B cell (primary cell): Measurements from ENCODE around the gene ZCCHC4. TPM values are rescaled to one million over a fixed set of nuclear protein-coding genes. Genes with fewer than 3 reads are reported as not detected.

ENCODE experiments used
- ATAC-seq: fragments of 200-7000 bp; cut with Tn5 transposase; one replicate; pipeline ENCODE4 v1.10.0; 2021; ENCODE audit warnings: low read depth, mild to moderate bottlenecking, moderate number of reproducible peaks, moderate library complexity
- CTCF ChIA-PET: fragments of 350-600 bp; sonication (Branson Sonifier 250); formaldehyde crosslinking; loops from one replicate; lab custom pipeline; 2021; ENCODE audit warnings: antibody characterized with exemption, inconsistent platforms; lab: Charles Lee
- POLR2A ChIA-PET: fragments of 350-600 bp; sonication (Branson Sonifier 250); formaldehyde crosslinking; loops from one replicate; lab custom pipeline; 2021; ENCODE audit warnings: antibody characterized with exemption; lab: Charles Lee
- DNase-seq: peaks from one replicate; pipeline ENCODE4 v3.0.0; 2013
- H2AFZ ChIP-seq: 2 replicates; pipeline ENCODE4 v1.6.1; 2012; ENCODE audit warnings: mild to moderate bottlenecking, low read depth, low read length; ENCODE audit not compliant: insufficient read depth, poor library complexity, severe bottlenecking
- H3K27ac ChIP-seq, 2 donors: 1 replicate in 1 of 2; 2 replicates in 1 of 2; pipeline ENCODE4 v1.5.1; 2012 to 2013; ENCODE audit warnings: low read length in 2 of 2, mild to moderate bottlenecking in 2 of 2, moderate library complexity in 1 of 2
- H3K27me3 ChIP-seq, 4 experiments: fragments of 200-600 bp in 1 of 4; sonication (generic) in 1 of 4; replicated peaks in 1 of 4; 1 replicate in 2 of 4; 2 replicates in 2 of 4; pipeline versions ENCODE4 v1.6.1 to v1.7.0; 2013 to 2016; ENCODE audit warnings: low read length in 3 of 4, mild to moderate bottlenecking in 2 of 4, mixed read lengths in 1 of 4, moderate library complexity in 1 of 4; ENCODE audit not compliant: insufficient read depth in 4 of 4, control insufficient read depth in 3 of 4; ENCODE audit errors: control extremely low read depth in 1 of 4
- H3K36me3 ChIP-seq, 2 experiments: replicated peaks in 1 of 2; 1 replicate in 1 of 2; 2 replicates in 1 of 2; pipeline versions ENCODE4 v1.6.1 to v1.7.1; 2013; ENCODE audit warnings: low read length in 1 of 2; ENCODE audit not compliant: insufficient read depth in 2 of 2, control insufficient read depth in 1 of 2; ENCODE audit errors: control extremely low read depth in 1 of 2, extremely low read depth in 1 of 2
- H3K4me1 ChIP-seq, 2 donors: fragments of 200-600 bp in 1 of 2; sonication (generic) in 1 of 2; 1 replicate in 1 of 2; 2 replicates in 1 of 2; pipeline versions ENCODE4 v1.5.1 to v1.6.1; 2013 to 2017; ENCODE audit warnings: low read length in 2 of 2; ENCODE audit not compliant: control insufficient read depth in 2 of 2, insufficient read depth in 2 of 2
- H3K4me2 ChIP-seq: replicated peaks from 2 replicates; pipeline ENCODE3; 2012; ENCODE audit warnings: mild to moderate bottlenecking, low read depth, low read length; ENCODE audit not compliant: poor library complexity, severe bottlenecking
- H3K4me3 ChIP-seq, 5 experiments: fragments of 200-600 bp in 1 of 5; sonication (generic) in 1 of 5; 1 replicate in 3 of 5; 2 replicates in 2 of 5; pipeline versions ENCODE4 v1.5.1 to v1.7.0; 2011 to 2016; ENCODE audit warnings: low read length in 4 of 5, mild to moderate bottlenecking in 4 of 5, low read depth in 2 of 5, control low read depth in 1 of 5, moderate library complexity in 1 of 5; ENCODE audit not compliant: insufficient read depth in 1 of 5; ENCODE audit errors: control extremely low read depth in 1 of 5, extremely low read depth in 1 of 5
- H3K79me2 ChIP-seq: fragments of 200-600 bp; sonication (generic); one replicate; pipeline ENCODE4 v1.6.0; 2016; ENCODE audit warnings: low read length; ENCODE audit not compliant: control insufficient read depth, insufficient read depth
- H3K9ac ChIP-seq: fragments of 200-600 bp; sonication (generic); 2 replicates; pipeline ENCODE4 v1.6.1; 2017; ENCODE audit warnings: mild to moderate bottlenecking, low read length, moderate library complexity
- H3K9me3 ChIP-seq, 3 donors: one replicate each; pipeline versions ENCODE4 v1.6.1 to v1.7.1; 2013; ENCODE audit warnings: low read length in 2 of 3; ENCODE audit not compliant: control insufficient read depth in 2 of 3, insufficient read depth in 1 of 3; ENCODE audit errors: control extremely low read depth in 1 of 3
- H4K20me1 ChIP-seq: 2 replicates; pipeline ENCODE4 v1.6.0; 2012; ENCODE audit warnings: mild to moderate bottlenecking, low read length; ENCODE audit not compliant: insufficient read depth, control insufficient read depth, poor library complexity, severe bottlenecking
- H3K27ac Mint-ChIP-seq: one replicate; pipeline ENCODE4 v1.8.0; 2021; ENCODE audit warnings: mixed read lengths
- H3K27me3 Mint-ChIP-seq: one replicate; pipeline ENCODE4 v1.8.0; 2021; ENCODE audit warnings: mixed read lengths
- H3K4me1 Mint-ChIP-seq: one replicate; pipeline ENCODE4 v1.8.0; 2021; ENCODE audit warnings: mixed read lengths
- H3K4me3 Mint-ChIP-seq: one replicate; pipeline ENCODE4 v1.8.0; 2021; ENCODE audit warnings: mixed read lengths
- H3K9me3 Mint-ChIP-seq: one replicate; pipeline ENCODE4 v1.8.0; 2022; ENCODE audit warnings: mixed read lengths; ENCODE audit not compliant: insufficient read depth
- CTCF ChIP-seq: fragments of 200-600 bp; IDR thresholded peaks from one replicate; pipeline ENCODE4 v1.8.0; 2022; ENCODE audit warnings: antibody characterized with exemption, mild to moderate bottlenecking
- EZH2 ChIP-seq: IDR thresholded peaks from 2 replicates; pipeline ENCODE4 v1.6.1; 2012; ENCODE audit warnings: borderline replicate concordance, low read depth, mild to moderate bottlenecking, moderate library complexity, low read length; ENCODE audit not compliant: insufficient read depth, poor library complexity, severe bottlenecking
- WGBS: methylation state at CpG from one replicate; pipeline ENCODE4 v1.1.5; 2013; ENCODE audit warnings: missing lambda C conversion rate; ENCODE audit not compliant: insufficient coverage; 5-methylcytosine and 5-hydroxymethylcytosine counted together
- intact Hi-C: fragments of 100-400 bp; cut with micrococcal nuclease; formaldehyde crosslinking; loops from one replicate; pipeline ENCODE4 v1.10.0; 2022
- polyA plus RNA-seq: library from polyadenylated mRNA; depleted of rRNA; stranded (reverse); fragments of >200 nt; gene quantifications from 2 replicates; pipeline ENCODE4 v1.2.3, GENCODE V29; 2012
- total RNA-seq, 2 donors: library from RNA; stranded (reverse); fragments of 120-200 nt in 1 of 2; gene quantifications; 1 replicate in 1 of 2; 2 replicates in 1 of 2; pipeline versions ENCODE4 v1.2.3 to v1.2.4, GENCODE V29; 2013 to 2022

ZCCHC4 gene
- total and polyA plus RNA-seq, 2 donors (not counting 1 experiment from before 2014, with no cell fraction given) = 6.5 to 22.4 TPM

- no peak overlapping the region for H3K4me3 ChIP-seq
- no peak overlapping the region for H3K27ac Mint-ChIP-seq
- no peak for ATAC-seq
- 100% methylated on average over 2 of the region's 3 CpGs for WGBS
- H3K27ac ChIP-seq = no peak overlapping the region
- TF ChIP-seq CTCF = no peak
- TF ChIP-seq EZH2 = no peak
- no peak overlapping the region for H3K4me2 ChIP-seq
- no peak for DNase-seq
- no peaks in the 10 kb centered on the region for H3K9me3 Mint-ChIP-seq
- H3K27me3 ChIP-seq = no peaks in the 10 kb centered on the region
- H3K4me1 ChIP-seq = no peaks in the 10 kb centered on the region
- H4K20me1 ChIP-seq = no peaks in the 10 kb centered on the region
- peaks cover 23 to 79% of the 10 kb centered on the region in 2 experiments for H3K36me3 ChIP-seq
- H3K4me1 Mint-ChIP-seq = no peaks in the 10 kb centered on the region
- no peak overlapping the region for H3K9ac ChIP-seq
- ChIA-PET POLR2A (no interaction called here), CTCF (interaction anchor here (1.4 kb wide), 1 partner anchor 22 kb away, joined by 3 read pairs; no protein-coding TSS in a partner anchor)
- no peak overlapping the region for H2AFZ ChIP-seq
- no peaks in the 10 kb centered on the region for H3K9me3 ChIP-seq
- no peak overlapping the region for H3K4me3 Mint-ChIP-seq
- H3K27me3 Mint-ChIP-seq = no peaks in the 10 kb centered on the region
- intact Hi-C loops = no loop called here
- H3K79me2 ChIP-seq = no peaks in the 10 kb centered on the region
These were observed 100.7 kb downstream of the ZCCHC4 start for GRCh38 chr4:25413261-25413660.

GRCh38 chr4:25417014-25417413, 104.4 kb downstream of the ZCCHC4 start:
- POLR2A ChIA-PET = no interaction called here
- Mint-ChIP-seq H3K4me3 (no peak overlapping the region), H3K27ac (no peak overlapping the region), H3K27me3 (no peaks in the 10 kb centered on the region), H3K9me3 (no peaks in the 10 kb centered on the region), H3K4me1 (peaks cover under 1% of the 10 kb centered on the region)
- H3K27ac ChIP-seq = no peak overlapping the region
- H3K9ac ChIP-seq = no peak overlapping the region
- H3K36me3 ChIP-seq = peaks cover 3 to 61% of the 10 kb centered on the region in 2 experiments
- no peak overlapping the region for H2AFZ ChIP-seq
- H3K27me3 ChIP-seq = no peaks in the 10 kb centered on the region
- H3K9me3 ChIP-seq = no peaks in the 10 kb centered on the region
- H4K20me1 ChIP-seq = no peaks in the 10 kb centered on the region
- no CpG with 5 or more reads among the region's 2 CpGs for WGBS
- H3K4me2 ChIP-seq = no peak overlapping the region
- no peak for ATAC-seq
- no peaks in the 10 kb centered on the region for H3K4me1 ChIP-seq
- CTCF ChIA-PET = no interaction called here
- no peaks in the 10 kb centered on the region for H3K79me2 ChIP-seq
- intact Hi-C loops = no loop called here
- H3K4me3 ChIP-seq = no peak overlapping the region
- no peak for TF ChIP-seq EZH2
- no peak for TF ChIP-seq CTCF
- no peak for DNase-seq

Other genes starting within 250 kb of the ZCCHC4 start
- 16.3 and 17.0 TPM in 2 replicates for gene SEPSECS, start 152.3 kb upstream of the ZCCHC4 start, total RNA-seq
- gene SEPSECS, start 152.3 kb upstream of the ZCCHC4 start, polyA plus RNA-seq = 6.2 and 7.0 TPM in 2 replicates
- 13.7 and 16.3 TPM in 2 replicates for gene PI4K2B, start 78.7 kb upstream of the ZCCHC4 start, total RNA-seq
- gene PI4K2B, start 78.7 kb upstream of the ZCCHC4 start, polyA plus RNA-seq = 3.8 and 6.8 TPM in 2 replicates
- gene ANAPC4, start 64.5 kb downstream of the ZCCHC4 start, total RNA-seq = 52.6 and 62.5 TPM in 2 replicates
- 18.4 and 32.3 TPM in 2 replicates for gene ANAPC4, start 64.5 kb downstream of the ZCCHC4 start, polyA plus RNA-seq